Osteoblast (primary cell): ENCODE results near the gene GGCT. TPM values are rescaled to one million over a fixed set of nuclear protein-coding genes. Genes with fewer than 3 reads are reported as not detected.
"Not testable (repeated sequence)": the region's sequence is repeated elsewhere in the genome, so short reads cannot be mapped to it uniquely, and the experiment has no call there.

Experiments used
- DNase-seq: peaks from one replicate; pipeline ENCODE4 v3.0.0; 2011; ENCODE audit warnings: low spot score, mixed read lengths; ENCODE audit not compliant: insufficient read length; ENCODE audit errors: missing footprints
- H2AFZ ChIP-seq: 2 replicates; pipeline ENCODE4 v1.6.0; 2011; ENCODE audit warnings: mild to moderate bottlenecking, low read length
- H3K27ac ChIP-seq: 2 replicates; pipeline ENCODE4 v1.5.1; 2011; ENCODE audit warnings: mild to moderate bottlenecking, low read depth, low read length, moderate library complexity
- H3K27me3 ChIP-seq: 2 replicates; pipeline ENCODE4 v1.6.0; 2012; ENCODE audit warnings: mild to moderate bottlenecking, control low read depth, inconsistent platforms, low read length, moderate library complexity; ENCODE audit not compliant: insufficient read depth
- H3K36me3 ChIP-seq: 2 replicates; pipeline ENCODE4 v1.5.1; 2011; ENCODE audit warnings: mild to moderate bottlenecking, low read length, control low read depth, moderate library complexity; ENCODE audit not compliant: insufficient read depth
- H3K4me1 ChIP-seq: 2 replicates; pipeline ENCODE4 v1.5.1; 2011; ENCODE audit warnings: mild to moderate bottlenecking, low read length, control low read depth, moderate library complexity; ENCODE audit not compliant: insufficient read depth
- H3K4me2 ChIP-seq: 2 replicates; pipeline ENCODE4 v1.6.0; 2011; ENCODE audit warnings: mild to moderate bottlenecking, low read length; ENCODE audit not compliant: insufficient read depth
- H3K4me3 ChIP-seq: fragments of 200-600 bp; sonication (generic); 3 replicates; pipeline ENCODE4 v1.5.1; 2012; ENCODE audit warnings: mild to moderate bottlenecking, low read length, inconsistent platforms; ENCODE audit not compliant: insufficient read depth
- H3K79me2 ChIP-seq: 2 replicates; pipeline ENCODE4 v1.6.0; 2012; ENCODE audit warnings: mild to moderate bottlenecking, low read length, control low read depth, inconsistent platforms; ENCODE audit not compliant: insufficient read depth
- H3K9me3 ChIP-seq: 2 replicates; pipeline ENCODE4 v1.5.1; 2011; ENCODE audit warnings: low read depth, low read length, control low read depth
- H4K20me1 ChIP-seq: 2 replicates; pipeline ENCODE4 v1.6.0; 2012; ENCODE audit warnings: mild to moderate bottlenecking, low read length, control low read depth; ENCODE audit not compliant: insufficient read depth
- CTCF ChIP-seq: IDR thresholded peaks from 2 replicates; pipeline ENCODE4 v1.5.1; 2011; ENCODE audit warnings: mild to moderate bottlenecking, low read depth, low read length, moderate library complexity; ENCODE audit errors: extremely low read depth
- total RNA-seq: library from RNA; depleted of rRNA; stranded (reverse); fragments of >200 nt; gene quantifications from 2 replicates; pipeline ENCODE4 v1.2.3, GENCODE V29; 2012

Gene GGCT
- total RNA-seq, 1 donor = 24.2 TPM

GRCh38 chr7:30530373-30530772 is 25.7 kb upstream of the GGCT start:
- no peak for DNase-seq
- H3K79me2 ChIP-seq = no peaks in the 10 kb centered on the region
- no peaks in the 10 kb centered on the region for H4K20me1 ChIP-seq
- H3K4me3 ChIP-seq = no peak overlapping the region
- TF ChIP-seq CTCF = no peak
- H3K4me2 ChIP-seq = no peak overlapping the region
- no peak overlapping the region for H2AFZ ChIP-seq
- H3K9me3 ChIP-seq = no peaks in the 10 kb centered on the region
- H3K27ac ChIP-seq = no peak overlapping the region
- H3K36me3 ChIP-seq = no peaks in the 10 kb centered on the region
- H3K4me1 ChIP-seq = no peaks in the 10 kb centered on the region
- no peaks in the 10 kb centered on the region for H3K27me3 ChIP-seq

DNA sequence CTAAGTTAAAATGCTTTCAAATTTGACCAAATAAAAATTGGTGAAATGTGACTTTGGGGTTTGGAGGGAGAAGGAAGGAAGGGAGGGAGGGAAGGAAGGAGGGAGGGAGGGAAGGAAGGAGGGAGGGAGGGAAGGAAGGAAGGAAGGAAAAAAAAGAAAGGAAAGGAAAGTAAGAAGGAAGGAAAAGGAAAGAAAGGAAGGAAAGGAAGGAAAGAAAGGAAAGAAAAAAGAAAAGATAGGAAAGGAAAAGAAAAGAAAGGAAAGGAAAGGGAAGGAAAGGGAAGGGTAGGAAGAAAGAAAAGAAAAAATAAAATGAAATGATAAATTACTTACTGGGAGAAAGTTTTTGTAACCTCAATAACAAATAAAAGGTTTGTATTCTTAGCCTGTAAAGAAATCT is 24.1 kb upstream of the GGCT start:
- Histone ChIP-seq H2AFZ (no peak overlapping the region), H3K4me3 (no peak overlapping the region), H3K27ac (no peak overlapping the region), H3K36me3 (no peaks in the 10 kb centered on the region), H3K9me3 (no peaks in the 10 kb centered on the region), H3K4me2 (no peak overlapping the region), H3K4me1 (no peaks in the 10 kb centered on the region), H3K79me2 (no peaks in the 10 kb centered on the region), H4K20me1 (no peaks in the 10 kb centered on the region), H3K27me3 (no peaks in the 10 kb centered on the region)
- DNase-seq = no peak
- TF ChIP-seq CTCF = no peak

GRCh38 chr7:30527297-30527696 is 22.7 kb upstream of the GGCT start:
- not testable (repeated sequence) for H3K4me2 ChIP-seq, H3K27me3 ChIP-seq, DNase-seq, H2AFZ ChIP-seq, H3K27ac ChIP-seq, H3K4me3 ChIP-seq, H4K20me1 ChIP-seq, H3K4me1 ChIP-seq, H3K79me2 ChIP-seq, H3K9me3 ChIP-seq, H3K36me3 ChIP-seq

DNA sequence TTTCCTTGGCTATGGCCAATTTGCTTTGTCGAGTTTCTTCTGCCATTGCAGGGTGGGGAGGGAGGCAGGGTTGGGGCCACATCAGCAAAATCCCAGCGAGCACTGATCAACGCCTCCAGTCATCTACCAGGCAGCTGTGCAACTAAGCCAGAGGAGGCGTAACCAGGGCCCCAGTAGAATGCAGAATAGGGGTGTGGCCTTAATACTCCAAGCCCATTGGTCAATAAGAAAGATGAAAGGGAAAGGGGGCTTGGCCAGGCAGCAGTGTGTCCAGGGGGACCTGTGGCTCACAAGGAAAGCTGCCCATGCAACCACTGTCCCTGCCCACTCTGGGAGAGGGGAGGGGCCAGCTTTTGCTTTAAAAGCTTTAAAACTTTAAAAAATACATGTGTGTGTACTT is 21.5 kb upstream of the GGCT start:
- Histone ChIP-seq H3K4me1 (peaks cover 9% of the 10 kb centered on the region), H3K9me3 (no peaks in the 10 kb centered on the region), H2AFZ (no peak overlapping the region), H3K79me2 (no peaks in the 10 kb centered on the region), H3K4me2 (no peak overlapping the region), H3K4me3 (no peak overlapping the region), H4K20me1 (no peaks in the 10 kb centered on the region), H3K27ac (no peak overlapping the region), H3K36me3 (no peaks in the 10 kb centered on the region), H3K27me3 (no peaks in the 10 kb centered on the region)
- DNase-seq = no peak
- TF ChIP-seq CTCF = no peak

GRCh38 chr7:30525429-30525828 is 20.8 kb upstream of the GGCT start:
- no peaks in the 10 kb centered on the region for H3K79me2 ChIP-seq
- peaks cover 16% of the 10 kb centered on the region for H3K4me1 ChIP-seq
- no peaks in the 10 kb centered on the region for H3K9me3 ChIP-seq
- H3K4me2 ChIP-seq = no peak overlapping the region
- H3K27ac ChIP-seq = no peak overlapping the region
- H3K27me3 ChIP-seq = no peaks in the 10 kb centered on the region
- no peak overlapping the region for H2AFZ ChIP-seq
- H4K20me1 ChIP-seq = no peaks in the 10 kb centered on the region
- DNase-seq = peak; percentile 50
- no peak for TF ChIP-seq CTCF
- no peak overlapping the region for H3K4me3 ChIP-seq
- no peaks in the 10 kb centered on the region for H3K36me3 ChIP-seq
